Liver (tissue), 3 donors: ENCODE measurements around the gene FAM131C.

Experiments used
- EGR1 ChIP-seq, 2 donors: IDR thresholded peaks; 2 replicates each; pipeline ENCODE4 v1.6.1; 2016 to 2018; ENCODE audit warnings: antibody characterized with exemption in 2 of 2, low read depth in 2 of 2
- GABPA ChIP-seq, 2 donors: IDR thresholded peaks in 1 of 2; conservative IDR thresholded peaks in 1 of 2; 2 replicates each; pipeline ENCODE4 v1.6.1; 2016; ENCODE audit warnings: antibody characterized with exemption in 2 of 2, mild to moderate bottlenecking in 1 of 2, moderate library complexity in 1 of 2
- HNF4A ChIP-seq, 2 donors: conservative IDR thresholded peaks; 2 replicates each; pipeline ENCODE4 v1.6.1; 2016; ENCODE audit warnings: antibody characterized with exemption in 2 of 2, mild to moderate bottlenecking in 2 of 2
- JUND ChIP-seq, 2 donors: IDR thresholded peaks; 2 replicates each; pipeline ENCODE4 v1.6.1; 2016; ENCODE audit warnings: antibody characterized with exemption in 2 of 2
- NR2F2 ChIP-seq: IDR thresholded peaks from 2 replicates; pipeline ENCODE4 v1.6.1; 2016; ENCODE audit warnings: antibody characterized with exemption
- RAD21 ChIP-seq, 2 donors: IDR thresholded peaks; 2 replicates each; pipeline ENCODE4 v1.6.1; 2016; ENCODE audit warnings: antibody characterized with exemption in 2 of 2, mild to moderate bottlenecking in 2 of 2
- RXRA ChIP-seq, 2 donors: IDR thresholded peaks; 2 replicates each; pipeline ENCODE4 v1.6.1; 2017 to 2018; ENCODE audit warnings: antibody characterized with exemption in 2 of 2, mild to moderate bottlenecking in 1 of 2
- SP1 ChIP-seq: IDR thresholded peaks from 2 replicates; pipeline ENCODE4 v1.6.1; 2018; ENCODE audit warnings: antibody characterized with exemption, mild to moderate bottlenecking
- TAF1 ChIP-seq: conservative IDR thresholded peaks from 2 replicates; pipeline ENCODE4 v1.6.1; 2016; ENCODE audit warnings: antibody characterized with exemption, mild to moderate bottlenecking
- YY1 ChIP-seq: IDR thresholded peaks from 2 replicates; pipeline ENCODE4 v1.6.1; 2016; ENCODE audit warnings: antibody characterized with exemption, mild to moderate bottlenecking
- TF ChIP-seq, protein P1 (sequence below): fragments of 150-350 bp; IDR thresholded peaks from 2 replicates; pipeline ENCODE4 v1.5.1; 2017; ENCODE audit warnings: improper control_type of control experiment, low read depth, low read length; ENCODE audit not compliant: missing input control
- TF ChIP-seq, protein P2 (sequence below): IDR thresholded peaks from 2 replicates; pipeline ENCODE4 v1.6.1; 2016; ENCODE audit warnings: antibody characterized with exemption
- TF ChIP-seq, protein P3 (sequence below): IDR thresholded peaks from 2 replicates; pipeline ENCODE4 v1.6.1; 2016; ENCODE audit warnings: antibody characterized with exemption, mild to moderate bottlenecking
- donor health status: healthy.
- donor health status: healthy.

DNA sequence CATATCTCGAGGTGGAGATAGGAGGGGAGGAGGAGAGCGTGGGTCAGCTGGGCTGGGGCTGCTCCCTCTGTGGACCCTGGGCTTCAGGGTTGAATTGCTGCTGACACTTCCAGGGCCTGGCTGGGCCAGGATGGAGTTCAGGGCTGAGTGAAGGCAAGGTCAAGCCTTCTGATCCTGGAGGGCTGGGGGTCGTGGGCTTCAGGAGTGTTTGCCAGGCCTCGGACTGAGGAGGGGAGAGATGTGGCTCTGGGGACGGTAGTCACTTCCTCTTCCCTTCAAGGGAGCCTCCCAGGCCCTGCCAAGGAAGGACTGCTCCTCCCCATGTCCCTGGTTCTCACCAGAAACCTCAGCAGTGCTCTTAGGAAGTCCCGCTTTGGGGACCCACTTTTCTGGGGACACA lies 12.1 kb upstream of the FAM131C start:
- TF ChIP-seq RXRA (IDR thresholded peaks at IDR 0.05) (no peak), JUND (IDR thresholded peaks at IDR 0.05) (no peak), RAD21 (IDR thresholded peaks at IDR 0.05) (no peak), NR2F2 (no peak), GABPA (IDR thresholded peaks at IDR 0.05 in 1 of 2, conservative IDR thresholded peaks at IDR 0.05 in 1 of 2) (no peak), EGR1 (IDR thresholded peaks at IDR 0.05; ENCODE audit: low read depth in 2 of 2) (no peak), SP1 (no peak), TAF1 (no peak), YY1 (no peak), HNF4A (conservative IDR thresholded peaks at IDR 0.05) (no peak)
- TF ChIP-seq, protein P1, sequence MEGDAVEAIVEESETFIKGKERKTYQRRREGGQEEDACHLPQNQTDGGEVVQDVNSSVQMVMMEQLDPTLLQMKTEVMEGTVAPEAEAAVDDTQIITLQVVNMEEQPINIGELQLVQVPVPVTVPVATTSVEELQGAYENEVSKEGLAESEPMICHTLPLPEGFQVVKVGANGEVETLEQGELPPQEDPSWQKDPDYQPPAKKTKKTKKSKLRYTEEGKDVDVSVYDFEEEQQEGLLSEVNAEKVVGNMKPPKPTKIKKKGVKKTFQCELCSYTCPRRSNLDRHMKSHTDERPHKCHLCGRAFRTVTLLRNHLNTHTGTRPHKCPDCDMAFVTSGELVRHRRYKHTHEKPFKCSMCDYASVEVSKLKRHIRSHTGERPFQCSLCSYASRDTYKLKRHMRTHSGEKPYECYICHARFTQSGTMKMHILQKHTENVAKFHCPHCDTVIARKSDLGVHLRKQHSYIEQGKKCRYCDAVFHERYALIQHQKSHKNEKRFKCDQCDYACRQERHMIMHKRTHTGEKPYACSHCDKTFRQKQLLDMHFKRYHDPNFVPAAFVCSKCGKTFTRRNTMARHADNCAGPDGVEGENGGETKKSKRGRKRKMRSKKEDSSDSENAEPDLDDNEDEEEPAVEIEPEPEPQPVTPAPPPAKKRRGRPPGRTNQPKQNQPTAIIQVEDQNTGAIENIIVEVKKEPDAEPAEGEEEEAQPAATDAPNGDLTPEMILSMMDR: no peak
- TF ChIP-seq, protein P2, sequence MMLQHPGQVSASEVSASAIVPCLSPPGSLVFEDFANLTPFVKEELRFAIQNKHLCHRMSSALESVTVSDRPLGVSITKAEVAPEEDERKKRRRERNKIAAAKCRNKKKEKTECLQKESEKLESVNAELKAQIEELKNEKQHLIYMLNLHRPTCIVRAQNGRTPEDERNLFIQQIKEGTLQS: no peak
- TF ChIP-seq, protein P3, sequence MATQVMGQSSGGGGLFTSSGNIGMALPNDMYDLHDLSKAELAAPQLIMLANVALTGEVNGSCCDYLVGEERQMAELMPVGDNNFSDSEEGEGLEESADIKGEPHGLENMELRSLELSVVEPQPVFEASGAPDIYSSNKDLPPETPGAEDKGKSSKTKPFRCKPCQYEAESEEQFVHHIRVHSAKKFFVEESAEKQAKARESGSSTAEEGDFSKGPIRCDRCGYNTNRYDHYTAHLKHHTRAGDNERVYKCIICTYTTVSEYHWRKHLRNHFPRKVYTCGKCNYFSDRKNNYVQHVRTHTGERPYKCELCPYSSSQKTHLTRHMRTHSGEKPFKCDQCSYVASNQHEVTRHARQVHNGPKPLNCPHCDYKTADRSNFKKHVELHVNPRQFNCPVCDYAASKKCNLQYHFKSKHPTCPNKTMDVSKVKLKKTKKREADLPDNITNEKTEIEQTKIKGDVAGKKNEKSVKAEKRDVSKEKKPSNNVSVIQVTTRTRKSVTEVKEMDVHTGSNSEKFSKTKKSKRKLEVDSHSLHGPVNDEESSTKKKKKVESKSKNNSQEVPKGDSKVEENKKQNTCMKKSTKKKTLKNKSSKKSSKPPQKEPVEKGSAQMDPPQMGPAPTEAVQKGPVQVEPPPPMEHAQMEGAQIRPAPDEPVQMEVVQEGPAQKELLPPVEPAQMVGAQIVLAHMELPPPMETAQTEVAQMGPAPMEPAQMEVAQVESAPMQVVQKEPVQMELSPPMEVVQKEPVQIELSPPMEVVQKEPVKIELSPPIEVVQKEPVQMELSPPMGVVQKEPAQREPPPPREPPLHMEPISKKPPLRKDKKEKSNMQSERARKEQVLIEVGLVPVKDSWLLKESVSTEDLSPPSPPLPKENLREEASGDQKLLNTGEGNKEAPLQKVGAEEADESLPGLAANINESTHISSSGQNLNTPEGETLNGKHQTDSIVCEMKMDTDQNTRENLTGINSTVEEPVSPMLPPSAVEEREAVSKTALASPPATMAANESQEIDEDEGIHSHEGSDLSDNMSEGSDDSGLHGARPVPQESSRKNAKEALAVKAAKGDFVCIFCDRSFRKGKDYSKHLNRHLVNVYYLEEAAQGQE: no peak
